Measurements from ENCODE around the gene CSMD2.

Gene CSMD2

GRCh38 chr1:33501774-33502173 is 663.3 kb downstream of the CSMD2 start:
- ChIA-PET CTCF (no interaction called here), POLR2A (no interaction called here)
- no peak for DNase-seq (ENCODE audit: extremely low spot score)
- no peak for TF ChIP-seq ARNT (IDR thresholded peaks at IDR 0.05)
- TF ChIP-seq ZNF384 (IDR thresholded peaks at IDR 0.05), result no peak
- no peak for TF ChIP-seq L3MBTL2 (conservative IDR thresholded peaks at IDR 0.05)

GRCh38 chr1:33501309-33501708 is 663.7 kb downstream of the CSMD2 start:
- no peak for DNase-seq (ENCODE audit: extremely low spot score)
- ChIA-PET CTCF (no interaction called here), POLR2A (no interaction called here)
- no peak for TF ChIP-seq SP1 (IDR thresholded peaks at IDR 0.05)
- TF ChIP-seq FOXK2 (IDR thresholded peaks at IDR 0.05), result no peak
- TF ChIP-seq ZNF384 (IDR thresholded peaks at IDR 0.05), result no peak
- TF ChIP-seq CTBP1 (IDR thresholded peaks at IDR 0.05; ENCODE audit: borderline replicate concordance), result no peak
- TF ChIP-seq FOXA1 (IDR thresholded peaks at IDR 0.05), result no peak
- TF ChIP-seq ELF4 (IDR thresholded peaks at IDR 0.05), result no peak
- TF ChIP-seq TARDBP (IDR thresholded peaks at IDR 0.05), result no peak
- no peak for TF ChIP-seq HDGF (IDR thresholded peaks at IDR 0.05; ENCODE audit: borderline replicate concordance)
- TF ChIP-seq LEF1 (IDR thresholded peaks at IDR 0.05; ENCODE audit: borderline replicate concordance), result no peak
- TF ChIP-seq, protein P1, sequence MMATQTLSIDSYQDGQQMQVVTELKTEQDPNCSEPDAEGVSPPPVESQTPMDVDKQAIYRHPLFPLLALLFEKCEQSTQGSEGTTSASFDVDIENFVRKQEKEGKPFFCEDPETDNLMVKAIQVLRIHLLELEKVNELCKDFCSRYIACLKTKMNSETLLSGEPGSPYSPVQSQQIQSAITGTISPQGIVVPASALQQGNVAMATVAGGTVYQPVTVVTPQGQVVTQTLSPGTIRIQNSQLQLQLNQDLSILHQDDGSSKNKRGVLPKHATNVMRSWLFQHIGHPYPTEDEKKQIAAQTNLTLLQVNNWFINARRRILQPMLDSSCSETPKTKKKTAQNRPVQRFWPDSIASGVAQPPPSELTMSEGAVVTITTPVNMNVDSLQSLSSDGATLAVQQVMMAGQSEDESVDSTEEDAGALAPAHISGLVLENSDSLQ (IDR thresholded peaks at IDR 0.05), result no peak
- TF ChIP-seq NFRKB (IDR thresholded peaks at IDR 0.05), result no peak
- TF ChIP-seq SUZ12 (IDR thresholded peaks at IDR 0.05), result no peak
- no peak for TF ChIP-seq BHLHE40 (IDR thresholded peaks at IDR 0.05; ENCODE audit: borderline replicate concordance)
- TF ChIP-seq ARNT (IDR thresholded peaks at IDR 0.05), result no peak
- no peak for TF ChIP-seq FOXM1 (IDR thresholded peaks at IDR 0.05; ENCODE audit: borderline replicate concordance)
- TF ChIP-seq L3MBTL2 (conservative IDR thresholded peaks at IDR 0.05), result no peak

- POLR2A ChIA-PET, result interaction anchor here (0.7 kb wide), 1 partner anchor 556 kb away, joined by 4 read pairs; no protein-coding TSS in a partner anchor
- TF ChIP-seq LEF1 (IDR thresholded peaks at IDR 0.05; ENCODE audit: borderline replicate concordance) (no peak), BHLHE40 (IDR thresholded peaks at IDR 0.05; ENCODE audit: borderline replicate concordance) (no peak), FOXM1 (IDR thresholded peaks at IDR 0.05; ENCODE audit: borderline replicate concordance) (no peak), L3MBTL2 (conservative IDR thresholded peaks at IDR 0.05) (no peak), HDGF (IDR thresholded peaks at IDR 0.05; ENCODE audit: borderline replicate concordance) (no peak), ZNF384 (IDR thresholded peaks at IDR 0.05) (no peak)
- DNase-seq (ENCODE audit: extremely low spot score), result no peak
- CTCF ChIA-PET, result interaction anchor here (0.7 kb wide), 2 partner anchors 112 to 318 kb away, joined by 4 to 6 read pairs; no protein-coding TSS in a partner anchor
Measured at GRCh38 chr1:33500547-33500946, 664.5 kb downstream of the CSMD2 start.

DNA sequence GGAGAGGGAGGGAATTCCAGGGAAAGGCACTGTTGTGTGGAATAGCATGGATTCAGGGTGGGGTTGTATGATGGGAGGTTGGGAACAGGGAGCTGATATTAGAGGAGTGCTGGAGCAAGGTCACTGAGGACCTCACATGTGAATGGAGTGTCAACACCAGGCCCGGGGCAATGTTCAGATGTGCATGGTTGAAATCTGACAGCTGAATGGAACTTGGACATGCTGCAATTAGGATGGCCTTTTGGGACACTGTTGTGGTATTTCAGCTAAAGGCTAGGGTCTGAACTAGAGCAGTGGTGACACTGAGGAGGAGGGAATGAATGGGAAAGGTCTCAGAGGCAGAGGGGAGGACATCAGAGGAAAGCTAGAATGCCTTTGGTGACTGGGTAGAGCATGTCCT is 667.6 kb downstream of the CSMD2 start:
- TF ChIP-seq FOXM1 (IDR thresholded peaks at IDR 0.05; ENCODE audit: borderline replicate concordance), result no peak
- no peak for TF ChIP-seq FOXK2 (IDR thresholded peaks at IDR 0.05)
- no peak for TF ChIP-seq LEF1 (IDR thresholded peaks at IDR 0.05; ENCODE audit: borderline replicate concordance)
- no peak for TF ChIP-seq SUZ12 (IDR thresholded peaks at IDR 0.05)
- DNase-seq (ENCODE audit: extremely low spot score), result no peak
- POLR2A ChIA-PET, result interaction anchor here (1.2 kb wide), 1 partner anchor 8 kb away, joined by 3 read pairs; no protein-coding TSS in a partner anchor
- CTCF ChIA-PET, result no interaction called here

- no peak for TF ChIP-seq TARDBP (IDR thresholded peaks at IDR 0.05)
- no peak for TF ChIP-seq HDGF (IDR thresholded peaks at IDR 0.05; ENCODE audit: borderline replicate concordance)
- no peak for TF ChIP-seq CTBP1 (IDR thresholded peaks at IDR 0.05; ENCODE audit: borderline replicate concordance)
- TF ChIP-seq NFRKB (IDR thresholded peaks at IDR 0.05), result no peak
- no peak for TF ChIP-seq FOXA1 (IDR thresholded peaks at IDR 0.05)
- no peak for TF ChIP-seq FOXK2 (IDR thresholded peaks at IDR 0.05)
- no peak for TF ChIP-seq ARNT (IDR thresholded peaks at IDR 0.05)
- no peak for TF ChIP-seq ZNF384 (IDR thresholded peaks at IDR 0.05)
- DNase-seq (ENCODE audit: extremely low spot score), result no peak
- CTCF ChIA-PET, result no interaction called here
- POLR2A ChIA-PET, result no interaction called here
Measured at GRCh38 chr1:33494929-33495328, 670.1 kb downstream of the CSMD2 start.

DNA sequence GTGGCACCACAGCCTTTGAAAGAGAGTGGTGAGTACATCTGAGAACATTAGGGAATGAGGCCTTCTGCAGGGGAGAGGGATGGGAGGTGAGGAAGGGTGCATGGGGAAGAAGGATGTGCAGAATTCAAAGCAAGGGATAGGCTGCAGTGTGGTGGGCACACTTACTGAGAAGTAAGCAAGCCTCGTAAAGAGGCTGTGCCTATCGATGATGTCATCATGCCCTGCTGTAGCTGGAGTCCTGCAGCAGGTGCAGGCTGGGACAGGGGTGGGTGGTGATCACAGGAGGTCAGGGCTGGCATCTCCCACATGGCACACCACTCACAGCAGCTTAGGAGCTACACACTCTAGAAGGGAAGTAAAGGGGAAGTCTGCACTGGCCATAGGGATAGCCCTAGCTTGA is 676.4 kb downstream of the CSMD2 start:
- POLR2A ChIA-PET, result no interaction called here

GRCh38 chr1:33482412-33482811 is 682.6 kb downstream of the CSMD2 start:
- POLR2A ChIA-PET, result no interaction called here
- TF ChIP-seq BHLHE40 (IDR thresholded peaks at IDR 0.05; ENCODE audit: borderline replicate concordance), result no peak
- TF ChIP-seq FOXK2 (IDR thresholded peaks at IDR 0.05), result no peak
- TF ChIP-seq, protein P1 (IDR thresholded peaks at IDR 0.05), result no peak
- TF ChIP-seq HDGF (IDR thresholded peaks at IDR 0.05; ENCODE audit: borderline replicate concordance), result no peak
- TF ChIP-seq ZNF384 (IDR thresholded peaks at IDR 0.05), result no peak
- TF ChIP-seq ELF4 (IDR thresholded peaks at IDR 0.05), result no peak
- TF ChIP-seq LEF1 (IDR thresholded peaks at IDR 0.05; ENCODE audit: borderline replicate concordance), result no peak
- no peak for TF ChIP-seq CTBP1 (IDR thresholded peaks at IDR 0.05; ENCODE audit: borderline replicate concordance)
- TF ChIP-seq L3MBTL2 (conservative IDR thresholded peaks at IDR 0.05), result no peak
- TF ChIP-seq ARNT (IDR thresholded peaks at IDR 0.05), result no peak
- TF ChIP-seq FOXA1 (IDR thresholded peaks at IDR 0.05), result no peak
- no peak for TF ChIP-seq FOXM1 (IDR thresholded peaks at IDR 0.05; ENCODE audit: borderline replicate concordance)
- no peak for TF ChIP-seq NFRKB (IDR thresholded peaks at IDR 0.05)
- TF ChIP-seq TARDBP (IDR thresholded peaks at IDR 0.05), result no peak
- no peak for TF ChIP-seq SP1 (IDR thresholded peaks at IDR 0.05)
- CTCF ChIA-PET, result no interaction called here
- no peak for DNase-seq (ENCODE audit: extremely low spot score)

More for the DNA sequence above, 676.4 kb downstream of the CSMD2 start:
- TF ChIP-seq HDGF (IDR thresholded peaks at IDR 0.05; ENCODE audit: borderline replicate concordance) (no peak), FOXA1 (IDR thresholded peaks at IDR 0.05) (no peak), NFRKB (IDR thresholded peaks at IDR 0.05) (no peak), FOXM1 (IDR thresholded peaks at IDR 0.05; ENCODE audit: borderline replicate concordance) (no peak), CTBP1 (IDR thresholded peaks at IDR 0.05; ENCODE audit: borderline replicate concordance) (no peak), LEF1 (IDR thresholded peaks at IDR 0.05; ENCODE audit: borderline replicate concordance) (no peak), L3MBTL2 (conservative IDR thresholded peaks at IDR 0.05) (no peak), SP1 (IDR thresholded peaks at IDR 0.05) (no peak), ELF4 (IDR thresholded peaks at IDR 0.05) (no peak)
- TF ChIP-seq, protein P1 (IDR thresholded peaks at IDR 0.05), result no peak
- CTCF ChIA-PET, result no interaction called here
- DNase-seq (ENCODE audit: extremely low spot score), result no peak

Data from HEK293T (cell line).